ENCODE measurements around the gene ATP13A4.

ATP13A4 gene, protein sequence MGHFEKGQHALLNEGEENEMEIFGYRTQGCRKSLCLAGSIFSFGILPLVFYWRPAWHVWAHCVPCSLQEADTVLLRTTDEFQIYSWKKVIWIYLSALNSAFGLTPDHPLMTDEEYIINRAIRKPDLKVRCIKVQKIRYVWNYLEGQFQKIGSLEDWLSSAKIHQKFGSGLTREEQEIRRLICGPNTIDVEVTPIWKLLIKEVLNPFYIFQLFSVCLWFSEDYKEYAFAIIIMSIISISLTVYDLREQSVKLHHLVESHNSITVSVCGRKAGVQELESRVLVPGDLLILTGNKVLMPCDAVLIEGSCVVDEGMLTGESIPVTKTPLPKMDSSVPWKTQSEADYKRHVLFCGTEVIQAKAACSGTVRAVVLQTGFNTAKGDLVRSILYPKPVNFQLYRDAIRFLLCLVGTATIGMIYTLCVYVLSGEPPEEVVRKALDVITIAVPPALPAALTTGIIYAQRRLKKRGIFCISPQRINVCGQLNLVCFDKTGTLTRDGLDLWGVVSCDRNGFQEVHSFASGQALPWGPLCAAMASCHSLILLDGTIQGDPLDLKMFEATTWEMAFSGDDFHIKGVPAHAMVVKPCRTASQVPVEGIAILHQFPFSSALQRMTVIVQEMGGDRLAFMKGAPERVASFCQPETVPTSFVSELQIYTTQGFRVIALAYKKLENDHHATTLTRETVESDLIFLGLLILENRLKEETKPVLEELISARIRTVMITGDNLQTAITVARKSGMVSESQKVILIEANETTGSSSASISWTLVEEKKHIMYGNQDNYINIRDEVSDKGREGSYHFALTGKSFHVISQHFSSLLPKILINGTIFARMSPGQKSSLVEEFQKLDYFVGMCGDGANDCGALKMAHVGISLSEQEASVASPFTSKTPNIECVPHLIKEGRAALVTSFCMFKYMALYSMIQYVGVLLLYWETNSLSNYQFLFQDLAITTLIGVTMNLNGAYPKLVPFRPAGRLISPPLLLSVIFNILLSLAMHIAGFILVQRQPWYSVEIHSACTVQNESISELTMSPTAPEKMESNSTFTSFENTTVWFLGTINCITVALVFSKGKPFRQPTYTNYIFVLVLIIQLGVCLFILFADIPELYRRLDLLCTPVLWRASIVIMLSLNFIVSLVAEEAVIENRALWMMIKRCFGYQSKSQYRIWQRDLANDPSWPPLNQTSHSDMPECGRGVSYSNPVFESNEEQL

GRCh38 chr3:193554811-193555210, at the start of gene ATP13A4:
Gene ATP13A4 (minus strand): TSS chr3:193554895. CDS start chr3:193554799, 96 bp downstream.
- peak in 26 of 56 donors; percentile 3 to 52 (median 20) for DNase-seq

DNA sequence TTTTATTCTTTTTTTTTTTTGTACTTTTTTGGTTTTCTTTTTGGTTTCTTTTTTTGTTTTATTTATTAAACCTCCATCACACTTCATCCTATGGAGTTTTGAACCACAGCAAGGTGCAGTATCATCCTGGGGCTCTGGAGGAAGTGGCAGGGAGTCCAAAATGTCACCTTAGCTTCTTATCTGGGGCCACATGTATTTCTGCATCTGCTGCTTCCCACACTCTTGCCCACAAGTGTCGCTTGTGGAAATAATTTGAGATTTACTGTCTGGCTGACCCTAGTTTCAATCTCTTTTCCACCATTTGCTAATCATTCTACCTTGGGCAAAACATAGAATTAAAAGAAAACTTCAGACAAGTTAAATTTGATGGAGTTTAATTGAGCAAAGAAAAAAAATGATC, 44.7 kb upstream of the ATP13A4 start:
- no peak for DNase-seq

DNA sequence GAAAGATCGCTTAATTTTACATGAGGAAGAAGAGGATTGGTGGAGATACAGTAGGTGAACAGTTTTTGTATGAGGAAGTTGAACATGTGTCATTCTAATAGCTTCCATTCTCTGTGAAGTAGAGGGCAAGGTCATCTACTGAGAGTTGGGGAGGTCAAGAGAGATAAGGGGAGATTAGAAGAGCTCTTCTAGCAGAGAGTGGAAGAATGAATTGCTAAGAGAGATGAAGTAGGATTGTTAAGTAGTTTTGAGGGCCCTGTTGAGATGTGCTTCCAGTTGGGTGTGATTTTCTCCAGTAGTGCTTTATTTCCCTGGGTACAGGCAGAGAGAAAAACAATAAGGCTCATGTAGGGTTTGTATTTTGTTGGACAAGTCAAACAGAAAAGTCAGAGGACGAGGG, 43.5 kb upstream of the ATP13A4 start:
- no peak for DNase-seq

GRCh38 chr3:193595939-193596487, 41.3 kb upstream of the ATP13A4 start:
- peak in 1 of 56 donors; percentile 6 for DNase-seq

DNA sequence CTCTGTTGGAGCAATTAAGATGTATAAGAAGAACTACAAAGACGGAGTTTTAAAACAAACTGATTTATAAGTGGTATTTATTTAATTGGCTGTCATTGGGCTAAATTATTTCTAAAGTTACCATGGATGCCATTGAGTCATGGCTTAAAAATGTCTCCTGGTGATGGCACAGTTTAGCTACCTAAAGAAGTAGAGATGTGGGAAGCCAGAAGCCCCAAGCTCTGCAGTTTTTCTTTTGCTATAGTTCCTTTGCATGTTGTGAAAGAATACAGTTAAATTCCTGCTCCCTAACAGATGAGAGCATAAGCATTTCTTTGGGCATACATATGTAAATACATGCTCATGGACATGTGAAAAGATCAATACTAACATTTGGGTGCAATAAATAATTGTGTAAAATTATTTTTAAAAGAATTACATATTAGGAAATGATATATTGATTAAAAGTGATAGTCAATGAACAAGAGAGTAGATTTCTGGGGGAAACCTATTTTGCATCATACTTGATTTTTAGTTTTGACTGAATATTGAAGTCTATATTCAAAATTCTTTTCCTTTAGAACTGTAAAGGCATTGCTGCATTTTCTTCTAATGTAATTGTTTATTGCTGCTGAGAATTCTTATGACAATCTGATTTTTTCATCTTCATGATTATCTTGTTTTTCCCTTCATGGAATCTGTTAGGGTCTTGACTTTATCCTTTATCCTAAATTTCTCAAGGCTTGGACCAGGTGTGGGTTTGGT, 40.4 kb upstream of the ATP13A4 start:
- no peak for DNase-seq

- peak in 4 of 56 donors; percentile 31 to 50 (median 42) for DNase-seq
Measured at GRCh38 chr3:193593668-193594030, 39.0 kb upstream of the ATP13A4 start.

DNA sequence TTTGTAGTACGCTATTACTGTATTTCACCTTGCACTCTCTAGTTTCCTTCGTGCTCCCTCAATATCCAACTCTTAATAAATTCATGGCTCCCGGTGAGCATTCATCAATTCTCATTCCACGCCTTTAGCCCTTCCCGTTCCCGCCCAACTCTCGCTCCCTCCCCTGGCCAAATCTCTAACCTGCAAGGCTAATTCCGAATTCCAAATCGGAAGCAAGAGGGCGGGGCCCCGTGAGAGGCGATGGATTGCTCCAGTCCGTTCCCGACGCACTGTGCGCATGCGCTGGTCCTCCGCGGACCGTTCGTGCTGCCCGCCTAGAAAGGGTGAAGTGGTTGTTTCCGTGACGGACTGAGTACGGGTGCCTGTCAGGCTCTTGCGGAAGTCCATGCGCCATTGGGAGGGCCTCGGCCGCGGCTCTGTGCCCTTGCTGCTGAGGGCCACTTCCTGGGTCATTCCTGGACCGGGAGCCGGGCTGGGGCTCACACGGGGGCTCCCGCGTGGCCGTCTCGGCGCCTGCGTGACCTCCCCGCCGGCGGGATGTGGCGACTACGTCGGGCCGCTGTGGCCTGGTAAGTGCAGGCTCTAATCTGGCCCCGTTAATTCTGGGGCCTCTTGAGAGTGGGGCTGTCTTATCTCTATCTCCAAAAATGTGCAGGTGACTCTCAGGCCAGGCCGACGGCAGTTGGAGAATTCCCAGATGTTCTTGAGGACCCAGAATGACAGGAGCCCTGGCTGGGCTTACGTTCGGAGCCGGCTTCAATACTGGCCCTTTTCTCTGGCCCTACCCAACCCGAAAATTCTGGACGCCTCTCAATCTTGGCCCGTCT, 38.4 kb upstream of the ATP13A4 start, which contains the start of gene OPA1:
Gene OPA1, plus strand, starts transcription at position 368 of the 827 bp plus-strand sequence. Its CDS starts 170 bp downstream, at position 538.
- DNase-seq, result peak; percentile 27 to 99 (median 94)

DNA sequence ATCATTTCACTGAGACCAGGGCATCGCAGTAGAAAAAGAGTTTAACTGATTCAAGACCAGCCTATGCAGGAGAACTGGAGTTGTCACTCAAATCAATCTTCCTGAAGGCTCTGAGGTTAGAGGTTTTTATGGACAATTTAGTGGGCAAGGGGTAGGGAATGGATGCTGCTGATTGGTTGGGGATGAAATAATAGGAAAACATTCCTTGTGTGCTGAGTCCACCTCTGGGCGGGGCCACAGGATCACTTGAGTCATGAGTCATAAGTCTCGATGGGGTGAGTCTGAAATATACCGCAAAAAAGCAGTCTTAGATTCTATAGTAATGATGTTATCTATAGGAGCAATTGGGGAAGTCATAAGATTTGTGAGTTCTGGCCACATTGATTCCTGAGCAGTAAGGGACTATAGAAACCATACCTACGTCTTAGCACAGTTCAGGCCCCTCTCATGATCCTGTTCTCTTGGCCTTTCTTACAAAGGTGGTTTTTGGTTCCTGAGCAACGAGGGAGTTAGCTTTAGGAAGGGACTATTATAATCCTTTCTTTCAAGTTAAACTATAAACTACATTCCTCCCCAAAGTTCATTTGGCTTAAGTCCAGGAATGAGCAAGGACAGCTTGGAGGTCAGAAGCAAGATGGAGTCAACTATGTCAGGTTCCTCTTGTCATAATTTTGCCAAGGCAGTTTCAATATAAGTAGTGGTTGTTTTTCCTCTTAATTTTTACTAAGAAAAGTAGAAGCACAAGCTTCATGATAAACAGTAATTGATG, 35.6 kb upstream of the ATP13A4 start:
- no peak for DNase-seq

GRCh38 chr3:193589616-193590015, 34.9 kb upstream of the ATP13A4 start:
- DNase-seq, result no peak

DNA sequence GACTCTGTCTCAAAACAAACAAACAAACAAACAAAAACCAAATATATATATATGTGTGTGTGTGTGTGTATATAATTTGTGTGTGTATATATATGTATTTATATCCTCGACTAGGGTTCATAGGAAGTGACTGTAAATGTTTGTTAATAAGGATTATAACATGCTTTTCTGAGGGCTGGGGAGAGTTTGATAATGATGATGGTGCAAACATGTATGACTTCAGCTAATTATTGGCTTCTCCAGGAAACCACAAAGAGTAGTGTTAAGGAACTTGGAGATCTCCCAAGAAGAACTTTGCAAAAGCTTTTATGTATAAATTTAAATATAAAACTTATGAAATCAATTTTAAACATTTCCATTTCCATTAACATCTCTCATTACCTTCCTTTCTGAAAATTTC, 34.4 kb upstream of the ATP13A4 start:
- no peak for DNase-seq

DNA sequence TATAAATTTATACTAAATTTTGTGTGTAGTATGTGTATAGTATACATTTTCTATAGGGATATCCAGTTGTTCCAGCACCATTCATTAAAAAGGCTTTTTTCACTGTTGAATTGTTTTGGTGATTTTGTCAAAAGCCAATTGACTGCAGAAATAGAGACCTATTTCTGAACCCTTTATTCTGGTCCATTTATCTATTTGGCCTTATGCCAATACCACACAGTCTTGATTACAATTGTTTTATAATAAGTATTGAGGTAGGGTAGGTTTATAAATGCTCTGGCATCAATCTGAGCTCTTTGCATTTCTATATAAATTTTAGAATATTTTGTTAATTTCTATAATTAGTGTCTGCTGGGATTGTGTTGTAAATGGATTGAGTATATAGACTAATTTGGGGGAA, 31.8 kb upstream of the ATP13A4 start:
- no peak for DNase-seq

- no peak for DNase-seq
Measured at GRCh38 chr3:193585530-193585929, 30.8 kb upstream of the ATP13A4 start.

DNA sequence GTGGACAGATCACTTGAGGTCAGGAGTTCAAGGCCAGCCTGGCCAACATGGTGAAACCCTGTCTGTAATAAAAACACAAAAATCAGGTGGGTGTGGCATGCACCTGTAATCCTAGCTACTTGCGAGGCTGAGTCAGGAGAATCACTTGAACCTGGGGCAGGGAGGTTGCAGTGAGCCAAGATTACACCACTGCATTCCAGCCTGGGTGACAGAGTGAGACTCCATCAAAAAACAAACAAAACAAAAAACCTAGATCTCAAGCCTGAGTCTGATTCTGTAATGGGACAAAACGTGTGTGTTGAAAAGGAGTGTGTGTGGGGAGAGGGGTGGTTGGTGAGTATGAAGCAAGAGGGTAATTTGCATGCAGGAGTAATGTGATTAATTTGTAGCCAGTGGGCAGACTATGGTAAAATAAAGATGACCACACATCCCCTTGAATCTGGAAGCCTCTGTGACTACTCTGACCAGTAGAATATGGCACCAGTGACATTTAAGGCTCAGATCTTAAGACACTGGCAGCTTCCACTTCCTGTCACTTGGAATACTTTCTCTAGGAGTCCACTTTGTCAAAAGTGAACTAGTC, 19.9 kb upstream of the ATP13A4 start:
- DNase-seq, result no peak

GRCh38 chr3:193573403-193574191, 18.9 kb upstream of the ATP13A4 start:
- DNase-seq, result no peak

- DNase-seq, result peak in 48 of 56 donors; percentile 4 to 75 (median 43)
Measured at GRCh38 chr3:193572426-193572908, 17.8 kb upstream of the ATP13A4 start.

- DNase-seq, result no peak
Measured at GRCh38 chr3:193569119-193569518, 14.4 kb upstream of the ATP13A4 start.

- DNase-seq, result peak in 8 of 56 donors; percentile 1 to 36 (median 6)
Measured at GRCh38 chr3:193564012-193564411, 9.3 kb upstream of the ATP13A4 start.

Measured in nucleus accumbens (tissue), 56 donors.